Muscle layer of duodenum (tissue), 2 donors: ENCODE data around the gene INTS6.
A peak's percentile ranks its signal among the peaks of the same experiment; 100 is the strongest.

Experiments used
- H3K27ac ChIP-seq: one replicate; pipeline ENCODE4 v1.7.0; 2013; ENCODE audit warnings: mild to moderate bottlenecking, low read length
- H3K27me3 ChIP-seq: one replicate; pipeline ENCODE4 v1.7.0; 2013; ENCODE audit warnings: low read depth, mild to moderate bottlenecking, control low read depth, low read length
- H3K36me3 ChIP-seq, 2 donors: one replicate each; pipeline ENCODE4 v1.7.0; 2013; ENCODE audit warnings: low read length in 2 of 2, control low read depth in 1 of 2, mild to moderate bottlenecking in 1 of 2; ENCODE audit not compliant: insufficient read depth in 2 of 2, control insufficient read depth in 1 of 2
- H3K4me1 ChIP-seq, 2 donors: one replicate each; pipeline ENCODE4 v1.7.0; 2013; ENCODE audit warnings: low read length in 2 of 2, mild to moderate bottlenecking in 2 of 2, control low read depth in 1 of 2, moderate library complexity in 1 of 2; ENCODE audit not compliant: insufficient read depth in 2 of 2, control insufficient read depth in 1 of 2
- H3K4me3 ChIP-seq, 2 donors: one replicate each; pipeline ENCODE4 v1.7.0; 2013; ENCODE audit warnings: low read length in 2 of 2, low read depth in 1 of 2, mild to moderate bottlenecking in 1 of 2
- H3K9me3 ChIP-seq, 2 donors: one replicate each; pipeline ENCODE4 v1.7.0; 2013; ENCODE audit warnings: low read length in 2 of 2, control low read depth in 1 of 2, mild to moderate bottlenecking in 1 of 2; ENCODE audit not compliant: control insufficient read depth in 1 of 2
- donor health status: healthy.

Gene INTS6

GRCh38 chr13:51453959-51454703 lies 1.3 kb upstream of the INTS6 start:
- H3K27ac ChIP-seq: peak overlapping the region; percentile 95
- H3K4me1 ChIP-seq: peaks cover 4 to 29% of the 10 kb centered on the region in 2 donors
- no peaks in the 10 kb centered on the region for H3K27me3 ChIP-seq
- no peaks in the 10 kb centered on the region for H3K9me3 ChIP-seq
- H3K36me3 ChIP-seq: peaks cover 14 to 21% of the 10 kb centered on the region in 2 donors
- peak overlapping the region; percentile 61 to 81 for H3K4me3 ChIP-seq

- Histone ChIP-seq H3K4me1 (peaks cover 4 to 31% of the 10 kb centered on the region in 2 donors), H3K27ac (peak overlapping the region; percentile 95), H3K4me3 (peak overlapping the region; percentile 61 to 81), H3K9me3 (no peaks in the 10 kb centered on the region), H3K36me3 (peaks cover 14 to 27% of the 10 kb centered on the region in 2 donors), H3K27me3 (no peaks in the 10 kb centered on the region)
Measured at GRCh38 chr13:51453207-51453958, 547 bp upstream of the INTS6 start.

GRCh38 chr13:51451467-51452360 lies 1.1 kb downstream of the INTS6 start:
- Histone ChIP-seq H3K27ac (peak overlapping the region; percentile 95), H3K27me3 (no peaks in the 10 kb centered on the region), H3K9me3 (no peaks in the 10 kb centered on the region), H3K4me1 (peaks cover 4 to 31% of the 10 kb centered on the region in 2 donors), H3K4me3 (peak overlapping the region; percentile 71 to 81), H3K36me3 (peaks cover 14 to 27% of the 10 kb centered on the region in 2 donors)

GRCh38 chr13:51451134-51451466 lies 1.7 kb downstream of the INTS6 start:
- Histone ChIP-seq H3K27me3 (no peaks in the 10 kb centered on the region), H3K27ac (peak overlapping the region; percentile 87), H3K36me3 (peaks cover 14 to 23% of the 10 kb centered on the region in 2 donors), H3K4me3 (peak overlapping the region; percentile 71 to 81), H3K9me3 (no peaks in the 10 kb centered on the region), H3K4me1 (peaks cover 4 to 31% of the 10 kb centered on the region in 2 donors)

- no peak overlapping the region for H3K27ac ChIP-seq
- H3K36me3 ChIP-seq: peaks cover 14 to 17% of the 10 kb centered on the region in 2 donors
- H3K4me1 ChIP-seq: peaks cover 4 to 25% of the 10 kb centered on the region in 2 donors
- no peak overlapping the region for H3K4me3 ChIP-seq
- no peaks in the 10 kb centered on the region for H3K27me3 ChIP-seq
- no peaks in the 10 kb centered on the region for H3K9me3 ChIP-seq
Measured at GRCh38 chr13:51449018-51449417, 3.8 kb downstream of the INTS6 start.

- Histone ChIP-seq H3K4me3 (no peak overlapping the region), H3K27ac (no peak overlapping the region), H3K4me1 (peaks cover under 1 to 11% of the 10 kb centered on the region in 2 donors), H3K9me3 (no peaks in the 10 kb centered on the region), H3K36me3 (peaks cover 7 to 8% of the 10 kb centered on the region in 2 donors), H3K27me3 (no peaks in the 10 kb centered on the region)
Measured at GRCh38 chr13:51444922-51445321, 7.9 kb downstream of the INTS6 start.

- peaks cover 0 to 2% of the 10 kb centered on the region in 2 donors for H3K4me1 ChIP-seq
- H3K36me3 ChIP-seq: peaks cover 0 to 3% of the 10 kb centered on the region in 2 donors
- no peak overlapping the region for H3K27ac ChIP-seq
- H3K9me3 ChIP-seq: no peaks in the 10 kb centered on the region
- no peaks in the 10 kb centered on the region for H3K27me3 ChIP-seq
- H3K4me3 ChIP-seq: no peak overlapping the region
Measured at GRCh38 chr13:51440381-51440780, 12.5 kb downstream of the INTS6 start.

- Histone ChIP-seq H3K4me1 (no peaks in the 10 kb centered on the region), H3K9me3 (no peaks in the 10 kb centered on the region), H3K27ac (no peak overlapping the region), H3K27me3 (no peaks in the 10 kb centered on the region), H3K4me3 (no peak overlapping the region), H3K36me3 (peaks cover 0 to 3% of the 10 kb centered on the region in 2 donors)
Measured at GRCh38 chr13:51437550-51438127, 15.2 kb downstream of the INTS6 start.

GRCh38 chr13:51435002-51435578 lies 17.7 kb downstream of the INTS6 start:
- no peaks in the 10 kb centered on the region for H3K9me3 ChIP-seq
- no peaks in the 10 kb centered on the region for H3K27me3 ChIP-seq
- H3K27ac ChIP-seq: no peak overlapping the region
- H3K4me3 ChIP-seq: no peak overlapping the region
- peaks cover 0 to 3% of the 10 kb centered on the region in 2 donors for H3K36me3 ChIP-seq
- H3K4me1 ChIP-seq: no peaks in the 10 kb centered on the region

GRCh38 chr13:51432576-51432975 lies 20.3 kb downstream of the INTS6 start:
- H3K9me3 ChIP-seq: no peaks in the 10 kb centered on the region
- H3K27me3 ChIP-seq: no peaks in the 10 kb centered on the region
- peaks cover 0 to 3% of the 10 kb centered on the region in 2 donors for H3K36me3 ChIP-seq
- peaks cover 0 to 3% of the 10 kb centered on the region in 2 donors for H3K4me1 ChIP-seq
- H3K4me3 ChIP-seq: no peak overlapping the region
- no peak overlapping the region for H3K27ac ChIP-seq
